WTC11 (cell line): ENCODE measurements around the gene CENPX. TPM values are rescaled to one million over a fixed set of nuclear protein-coding genes. Genes with fewer than 3 reads are reported as not detected.

Experiments
- ATAC-seq: fragments of 200-7000 bp; cut with Tn5 transposase; 2 replicates; pipeline ENCODE4 v1.10.0; 2021; ENCODE audit warnings: mild to moderate bottlenecking, moderate library complexity
- CTCF ChIA-PET: fragments of 300-600 bp; sonication (Branson Sonifier 250); formaldehyde crosslinking; loops from one replicate; lab custom pipeline; 2021; ENCODE audit warnings: antibody characterized with exemption; lab: Charles Lee
- POLR2A ChIA-PET: fragments of 350-600 bp; sonication (Branson Sonifier 250); formaldehyde crosslinking; loops from one replicate; lab custom pipeline; 2021; ENCODE audit warnings: antibody characterized with exemption; lab: Charles Lee
- DNase-seq: peaks from one replicate; pipeline ENCODE4 v3.0.0; 2021; ENCODE audit warnings: low spot score
- H3K27ac Mint-ChIP-seq: 2 replicates; pipeline ENCODE4 v1.8.0; 2021; ENCODE audit warnings: mixed read lengths
- H3K27me3 Mint-ChIP-seq: 2 replicates; pipeline ENCODE4 v1.8.0; 2021; ENCODE audit warnings: low read depth, mild to moderate bottlenecking, moderate library complexity, mixed read lengths
- H3K36me3 Mint-ChIP-seq: 2 replicates; pipeline ENCODE4 v1.8.0; 2021; ENCODE audit warnings: mixed read lengths
- H3K4me1 Mint-ChIP-seq: 2 replicates; pipeline ENCODE4 v1.8.0; 2022; ENCODE audit warnings: mixed read lengths
- H3K4me3 Mint-ChIP-seq: 2 replicates; pipeline ENCODE4 v1.8.0; 2021; ENCODE audit warnings: mild to moderate bottlenecking, moderate library complexity, mixed read lengths
- H3K9me3 Mint-ChIP-seq: 2 replicates; pipeline ENCODE4 v1.8.0; 2021; ENCODE audit warnings: mixed read lengths
- ATF6 ChIP-seq: sonication (generic); formaldehyde crosslinking; IDR thresholded peaks from 2 replicates; pipeline ENCODE4 v1.8.1; 2023; ENCODE audit warnings: mild to moderate bottlenecking, missing genetic modification reagents
- CBFB ChIP-seq: sonication (generic); formaldehyde crosslinking; IDR thresholded peaks from 2 replicates; pipeline ENCODE4 v1.8.1; 2022; ENCODE audit warnings: mild to moderate bottlenecking, low read depth, missing genetic modification reagents
- CREM ChIP-seq: sonication (generic); formaldehyde crosslinking; IDR thresholded peaks from 2 replicates; pipeline ENCODE4 v1.8.1; 2022; ENCODE audit warnings: mild to moderate bottlenecking, missing genetic modification reagents, moderate library complexity
- GABPB1 ChIP-seq: sonication (generic); formaldehyde crosslinking; IDR thresholded peaks from 2 replicates; pipeline ENCODE4 v1.8.1; 2023; ENCODE audit warnings: mild to moderate bottlenecking, missing genetic modification reagents
- GTF2I ChIP-seq: fragments of 250-450 bp; sonication (Bioruptor Pico); conservative IDR thresholded peaks from 2 replicates; pipeline ENCODE4 v1.4.0; 2021; ENCODE audit warnings: mild to moderate bottlenecking
- HMGXB4 ChIP-seq: sonication (generic); formaldehyde crosslinking; IDR thresholded peaks from 2 replicates; pipeline ENCODE4 v1.8.1; 2023; ENCODE audit warnings: mild to moderate bottlenecking, moderate library complexity, missing genetic modification reagents
- IRF1 ChIP-seq: sonication (generic); formaldehyde crosslinking; IDR thresholded peaks from 2 replicates; pipeline ENCODE4 v1.8.0; 2023; ENCODE audit warnings: missing genetic modification reagents
- NFYB ChIP-seq: sonication (generic); formaldehyde crosslinking; conservative IDR thresholded peaks from 2 replicates; pipeline ENCODE4 v1.8.0; 2022; ENCODE audit warnings: low read depth, missing genetic modification reagents
- OVOL2 ChIP-seq: fragments of 250-450 bp; sonication (Bioruptor Pico); IDR thresholded peaks from 2 replicates; pipeline ENCODE4 v1.9.0; 2021; ENCODE audit warnings: mild to moderate bottlenecking, borderline replicate concordance
- PREB ChIP-seq: sonication (generic); formaldehyde crosslinking; IDR thresholded peaks from 2 replicates; pipeline ENCODE4 v1.8.1; 2022; ENCODE audit warnings: mild to moderate bottlenecking, missing genetic modification reagents, moderate library complexity, borderline replicate concordance
- PRRX2 ChIP-seq: fragments of 250-450 bp; sonication (Bioruptor Pico); IDR thresholded peaks from 2 replicates; pipeline ENCODE4 v1.8.0; 2021; ENCODE audit warnings: mild to moderate bottlenecking
- TEAD1 ChIP-seq: sonication (generic); formaldehyde crosslinking; IDR thresholded peaks from 2 replicates; pipeline ENCODE4 v1.8.0; 2022; ENCODE audit warnings: mild to moderate bottlenecking, missing genetic modification reagents
- USF1 ChIP-seq: sonication (generic); formaldehyde crosslinking; IDR thresholded peaks from 2 replicates; pipeline ENCODE4 v1.8.0; 2022; ENCODE audit warnings: mild to moderate bottlenecking, missing genetic modification reagents
- ZMAT4 ChIP-seq: fragments of 250-450 bp; sonication (Bioruptor Pico); IDR thresholded peaks from 2 replicates; pipeline ENCODE4 v1.9.0; 2021; ENCODE audit warnings: mild to moderate bottlenecking
- ZNF121 ChIP-seq: sonication (generic); formaldehyde crosslinking; IDR thresholded peaks from 2 replicates; pipeline ENCODE4 v1.8.0; 2023; ENCODE audit warnings: missing genetic modification reagents
- ZNF532 ChIP-seq: fragments of 250-450 bp; sonication (Bioruptor Pico); IDR thresholded peaks from 2 replicates; pipeline ENCODE4 v1.9.0; 2021; ENCODE audit warnings: mild to moderate bottlenecking, borderline replicate concordance
- total RNA-seq: library from RNA; stranded (reverse); gene quantifications from 3 replicates; pipeline ENCODE4 v1.2.3, GENCODE V29; 2021

The CENPX gene
- total RNA-seq, 1 experiment from 2014 or later = 121 TPM

GRCh38 chr17:81999976-82000802, 22.5 kb downstream of the CENPX start:
- Mint-ChIP-seq H3K36me3 (no peaks in the 10 kb centered on the region), H3K27me3 (no peaks in the 10 kb centered on the region), H3K27ac (no peak overlapping the region), H3K4me1 (no peaks in the 10 kb centered on the region), H3K9me3 (no peaks in the 10 kb centered on the region), H3K4me3 (no peak overlapping the region)
- POLR2A ChIA-PET = no interaction called here
- ATAC-seq (peak; percentile 28; the same call in 1 of the 2 replicates), DNase-seq (no peak)
- TF ChIP-seq NFYB (no peak), PREB (CRISPR knock-in tag) (no peak; the same call in 1 of the 2 replicates), OVOL2 (no peak), PRRX2 (CRISPR knock-in tag) (no peak)
- CTCF ChIA-PET = no interaction called here

- ATAC-seq = no peak
These were observed 23.1 kb downstream of the CENPX start for GRCh38 chr17:81999587-81999975.

GRCh38 chr17:81998691-81999438, 23.8 kb downstream of the CENPX start:
- H3K27me3 Mint-ChIP-seq = no peaks in the 10 kb centered on the region
- POLR2A ChIA-PET = no interaction called here
- H3K9me3 Mint-ChIP-seq = no peaks in the 10 kb centered on the region
- H3K36me3 Mint-ChIP-seq = no peaks in the 10 kb centered on the region
- CTCF ChIA-PET = interaction anchor here (1.0 kb wide), 1 partner anchor 21 kb away, joined by 4 read pairs; no protein-coding TSS in a partner anchor
- ATAC-seq (no peak), DNase-seq (no peak)
- no peak overlapping the region for H3K27ac Mint-ChIP-seq
- TF ChIP-seq USF1 (CRISPR knock-in tag) (no peak), ZMAT4 (CRISPR knock-in tag) (no peak), TEAD1 (no peak), HMGXB4 (no peak), CBFB (CRISPR knock-in tag) (no peak), ATF6 (no peak), CREM (CRISPR knock-in tag) (no peak), GTF2I (no peak), IRF1 (CRISPR knock-in tag) (no peak), ZNF121 (CRISPR knock-in tag) (no peak), ZNF532 (CRISPR knock-in tag) (no peak)
- H3K4me3 Mint-ChIP-seq = no peak overlapping the region
- peaks cover 2% of the 10 kb centered on the region for H3K4me1 Mint-ChIP-seq

More at GRCh38 chr17:81999587-81999975, 23.1 kb downstream of the CENPX start:
- Mint-ChIP-seq H3K27me3 (no peaks in the 10 kb centered on the region), H3K4me1 (no peaks in the 10 kb centered on the region), H3K4me3 (no peak overlapping the region), H3K9me3 (no peaks in the 10 kb centered on the region), H3K27ac (no peak overlapping the region), H3K36me3 (no peaks in the 10 kb centered on the region)
- DNase-seq = no peak
- TF ChIP-seq TEAD1 = no peak
- 0 out of 2 replicates have a peak, but pooled peaks have one; percentile 12 for TF ChIP-seq GABPB1 (CRISPR knock-in tag)
- ChIA-PET CTCF (interaction anchor here (1.0 kb wide), 1 partner anchor 20 kb away, joined by 4 read pairs; no protein-coding TSS in a partner anchor), POLR2A (no interaction called here)
